ENCODE data around the gene PIWIL4.

Gene PIWIL4

GRCh38 chr11:94532211-94532610 lies 35.0 kb upstream of the PIWIL4 start:
- H3K36me3 ChIP-seq (ENCODE audit: control insufficient read depth in 2 of 2, insufficient read depth in 1 of 2, low read length in 2 of 2), result no peaks in the 10 kb centered on the region
- POLR2A ChIA-PET, result no interaction called here
- no peaks in the 10 kb centered on the region for H3K9me3 ChIP-seq (ENCODE audit: control insufficient read depth, insufficient read depth, low read depth, low read length)
- CTCF ChIA-PET, result interaction anchor here (0.5 kb wide), 1 partner anchor 26 kb away, joined by 3 read pairs; no protein-coding TSS in a partner anchor
- no peak for TF ChIP-seq ZNF558 (tag by site-specific recombination; IDR thresholded peaks at IDR 0.05)
- no peak for TF ChIP-seq ZNF645 (tag by site-specific recombination; IDR thresholded peaks at IDR 0.05)
- no peak overlapping the region for H3K4me3 ChIP-seq (ENCODE audit: low read depth, low read length)
- H3K27ac ChIP-seq (ENCODE audit: extremely low read depth, low read depth, low read length), result no peak overlapping the region
- no peaks in the 10 kb centered on the region for H3K4me1 ChIP-seq (ENCODE audit: control insufficient read depth, insufficient read depth, low read length)

- CTCF ChIA-PET, result interaction anchor here (1.3 kb wide), 1 partner anchor 14 kb away, joined by 6 read pairs; no protein-coding TSS in a partner anchor
Observed at GRCh38 chr11:94533206-94533605, 34.0 kb upstream of the PIWIL4 start.

DNA sequence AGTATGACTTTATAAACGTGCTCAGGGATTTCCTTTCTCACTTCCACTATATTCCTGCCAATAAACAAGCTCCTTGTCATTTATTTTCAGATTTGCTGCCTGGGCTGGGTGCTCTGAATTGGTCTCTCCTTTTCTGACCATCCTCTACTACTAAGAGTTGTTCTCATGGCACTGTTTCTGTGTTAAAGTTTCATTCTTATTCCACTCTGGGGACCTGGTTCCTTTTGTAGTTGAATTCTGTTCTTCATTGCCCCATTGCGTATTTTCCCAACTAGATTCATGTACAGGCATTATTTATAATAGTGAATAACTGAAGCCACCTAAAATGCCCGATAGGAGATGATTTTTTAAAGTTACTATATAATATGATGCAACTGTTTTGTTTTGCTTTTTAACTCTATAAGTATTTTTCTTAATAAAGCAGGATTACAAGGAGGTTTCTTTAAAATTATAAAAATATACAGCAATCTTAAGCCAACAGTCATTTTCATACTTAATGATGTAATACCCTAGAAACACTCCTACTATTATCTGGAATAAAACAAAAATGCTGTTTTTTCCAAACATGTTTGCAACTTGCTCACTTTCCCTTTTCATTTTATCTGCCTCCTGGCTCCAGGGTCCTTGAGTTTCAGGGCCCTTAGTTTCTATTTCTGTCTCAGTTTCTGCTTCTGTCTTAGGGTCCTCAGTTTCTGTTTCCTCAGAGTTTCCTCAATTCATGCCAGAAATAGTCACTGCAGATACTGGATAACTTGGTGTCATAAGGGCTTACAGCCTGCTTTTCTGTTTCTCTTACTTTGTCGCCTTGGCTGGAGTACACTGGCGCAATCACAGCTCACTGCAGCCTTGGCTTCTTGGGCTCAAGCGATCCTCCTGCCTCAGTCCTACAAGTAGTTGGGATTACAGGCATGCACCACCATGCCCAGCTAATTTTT lies 33.2 kb upstream of the PIWIL4 start:
- H3K36me3 ChIP-seq (ENCODE audit: control insufficient read depth in 2 of 2, insufficient read depth in 1 of 2, low read length in 2 of 2), result no peaks in the 10 kb centered on the region
- ChIA-PET POLR2A (no interaction called here), CTCF (interaction anchor here (1.3 kb wide), 1 partner anchor 15 kb away, joined by 6 read pairs; no protein-coding TSS in a partner anchor)
- no peak overlapping the region for H3K27ac ChIP-seq (ENCODE audit: extremely low read depth, low read depth, low read length)
- H3K9me3 ChIP-seq (ENCODE audit: control insufficient read depth, insufficient read depth, low read depth, low read length), result no peaks in the 10 kb centered on the region
- TF ChIP-seq, protein P1, sequence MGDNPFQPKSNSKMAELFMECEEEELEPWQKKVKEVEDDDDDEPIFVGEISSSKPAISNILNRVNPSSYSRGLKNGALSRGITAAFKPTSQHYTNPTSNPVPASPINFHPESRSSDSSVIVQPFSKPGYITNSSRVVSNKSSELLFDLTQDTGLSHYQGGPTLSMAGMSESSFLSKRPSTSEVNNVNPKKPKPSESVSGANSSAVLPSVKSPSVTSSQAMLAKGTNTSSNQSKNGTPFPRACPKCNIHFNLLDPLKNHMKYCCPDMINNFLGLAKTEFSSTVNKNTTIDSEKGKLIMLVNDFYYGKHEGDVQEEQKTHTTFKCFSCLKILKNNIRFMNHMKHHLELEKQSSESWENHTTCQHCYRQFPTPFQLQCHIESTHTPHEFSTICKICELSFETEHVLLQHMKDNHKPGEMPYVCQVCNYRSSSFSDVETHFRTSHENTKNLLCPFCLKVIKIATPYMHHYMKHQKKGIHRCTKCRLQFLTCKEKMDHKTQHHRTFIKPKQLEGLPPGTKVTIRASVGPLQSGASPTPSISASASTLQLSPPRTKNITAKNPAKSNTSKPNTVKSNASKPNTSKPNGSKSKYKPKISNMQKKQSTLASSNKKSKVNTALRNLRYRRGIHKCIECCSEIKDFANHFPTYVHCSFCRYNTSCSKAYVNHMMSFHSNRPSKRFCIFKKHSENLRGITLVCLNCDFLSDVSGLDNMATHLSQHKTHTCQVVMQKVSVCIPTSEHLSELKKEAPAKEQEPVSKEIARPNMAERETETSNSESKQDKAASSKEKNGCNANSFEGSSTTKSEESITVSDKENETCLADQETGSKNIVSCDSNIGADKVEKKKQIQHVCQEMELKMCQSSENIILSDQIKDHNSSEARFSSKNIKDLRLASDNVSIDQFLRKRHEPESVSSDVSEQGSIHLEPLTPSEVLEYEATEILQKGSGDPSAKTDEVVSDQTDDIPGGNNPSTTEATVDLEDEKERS (tag by site-specific recombination; IDR thresholded peaks at IDR 0.05), result no peak
- no peak for TF ChIP-seq ZNF311 (tag by site-specific recombination; IDR thresholded peaks at IDR 0.05; ENCODE audit: borderline replicate concordance)
- peak; percentile 32; the same call in 1 of the 2 replicates for TF ChIP-seq ZNF335 (tag by site-specific recombination; conservative IDR thresholded peaks at IDR 0.05)
- H3K4me3 ChIP-seq (ENCODE audit: low read depth, low read length), result no peak overlapping the region
- H3K4me1 ChIP-seq (ENCODE audit: control insufficient read depth, insufficient read depth, low read length), result no peaks in the 10 kb centered on the region

More at GRCh38 chr11:94533206-94533605, 34.0 kb upstream of the PIWIL4 start:
- POLR2A ChIA-PET, result no interaction called here
- no peaks in the 10 kb centered on the region for H3K36me3 ChIP-seq (ENCODE audit: control insufficient read depth in 2 of 2, insufficient read depth in 1 of 2, low read length in 2 of 2)
- no peaks in the 10 kb centered on the region for H3K9me3 ChIP-seq (ENCODE audit: control insufficient read depth, insufficient read depth, low read depth, low read length)
- TF ChIP-seq, protein P2, sequence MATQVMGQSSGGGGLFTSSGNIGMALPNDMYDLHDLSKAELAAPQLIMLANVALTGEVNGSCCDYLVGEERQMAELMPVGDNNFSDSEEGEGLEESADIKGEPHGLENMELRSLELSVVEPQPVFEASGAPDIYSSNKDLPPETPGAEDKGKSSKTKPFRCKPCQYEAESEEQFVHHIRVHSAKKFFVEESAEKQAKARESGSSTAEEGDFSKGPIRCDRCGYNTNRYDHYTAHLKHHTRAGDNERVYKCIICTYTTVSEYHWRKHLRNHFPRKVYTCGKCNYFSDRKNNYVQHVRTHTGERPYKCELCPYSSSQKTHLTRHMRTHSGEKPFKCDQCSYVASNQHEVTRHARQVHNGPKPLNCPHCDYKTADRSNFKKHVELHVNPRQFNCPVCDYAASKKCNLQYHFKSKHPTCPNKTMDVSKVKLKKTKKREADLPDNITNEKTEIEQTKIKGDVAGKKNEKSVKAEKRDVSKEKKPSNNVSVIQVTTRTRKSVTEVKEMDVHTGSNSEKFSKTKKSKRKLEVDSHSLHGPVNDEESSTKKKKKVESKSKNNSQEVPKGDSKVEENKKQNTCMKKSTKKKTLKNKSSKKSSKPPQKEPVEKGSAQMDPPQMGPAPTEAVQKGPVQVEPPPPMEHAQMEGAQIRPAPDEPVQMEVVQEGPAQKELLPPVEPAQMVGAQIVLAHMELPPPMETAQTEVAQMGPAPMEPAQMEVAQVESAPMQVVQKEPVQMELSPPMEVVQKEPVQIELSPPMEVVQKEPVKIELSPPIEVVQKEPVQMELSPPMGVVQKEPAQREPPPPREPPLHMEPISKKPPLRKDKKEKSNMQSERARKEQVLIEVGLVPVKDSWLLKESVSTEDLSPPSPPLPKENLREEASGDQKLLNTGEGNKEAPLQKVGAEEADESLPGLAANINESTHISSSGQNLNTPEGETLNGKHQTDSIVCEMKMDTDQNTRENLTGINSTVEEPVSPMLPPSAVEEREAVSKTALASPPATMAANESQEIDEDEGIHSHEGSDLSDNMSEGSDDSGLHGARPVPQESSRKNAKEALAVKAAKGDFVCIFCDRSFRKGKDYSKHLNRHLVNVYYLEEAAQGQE (tag by site-specific recombination; IDR thresholded peaks at IDR 0.05), result no peak
- no peak for TF ChIP-seq BCL6B (tag by site-specific recombination; IDR thresholded peaks at IDR 0.05)
- H3K4me3 ChIP-seq (ENCODE audit: low read depth, low read length), result no peak overlapping the region
- H3K4me1 ChIP-seq (ENCODE audit: control insufficient read depth, insufficient read depth, low read length), result no peaks in the 10 kb centered on the region
- H3K27ac ChIP-seq (ENCODE audit: extremely low read depth, low read depth, low read length), result no peak overlapping the region
